Aorta (tissue), 5 donors: ENCODE measurements around the gene SYNGR4. TPM values are rescaled to one million over a fixed set of nuclear protein-coding genes. Genes with fewer than 3 reads are reported as not detected.

Experiments used
- ATAC-seq: fragments of 200-7000 bp; cut with Tn5 transposase; one replicate; pipeline ENCODE4 v1.9.1; 2022; ENCODE audit warnings: moderate library complexity; ENCODE audit not compliant: low FRiP score
- DNase-seq, 2 donors: peaks; one replicate each; pipeline ENCODE4 v3.0.0-alpha.2; 2020
- H3K27ac ChIP-seq, 2 donors: one replicate each; pipeline ENCODE4 v1.5.1; 2013; ENCODE audit warnings: low read length in 2 of 2, mild to moderate bottlenecking in 2 of 2, moderate library complexity in 2 of 2, control low read depth in 1 of 2, inconsistent platforms in 1 of 2, low read depth in 1 of 2
- H3K27me3 ChIP-seq, 2 donors: one replicate each; pipeline ENCODE4 v1.6.1; 2013; ENCODE audit warnings: control low read depth in 1 of 2, low read length in 1 of 2, mild to moderate bottlenecking in 1 of 2, moderate library complexity in 1 of 2; ENCODE audit not compliant: insufficient read depth in 2 of 2, control insufficient read depth in 1 of 2
- H3K36me3 ChIP-seq, 2 donors: one replicate each; pipeline ENCODE4 v1.6.1; 2013; ENCODE audit warnings: control low read depth in 1 of 2, low read length in 1 of 2, mild to moderate bottlenecking in 1 of 2; ENCODE audit not compliant: insufficient read depth in 2 of 2, control insufficient read depth in 1 of 2
- H3K4me1 ChIP-seq, 2 donors: one replicate each; pipeline ENCODE4 v1.6.1; 2013; ENCODE audit warnings: low read length in 2 of 2, control low read depth in 1 of 2, mild to moderate bottlenecking in 1 of 2, moderate library complexity in 1 of 2; ENCODE audit not compliant: insufficient read depth in 2 of 2, control insufficient read depth in 1 of 2
- H3K4me3 ChIP-seq, 2 donors: one replicate each; pipeline ENCODE4 v1.5.1; 2013; ENCODE audit warnings: low read length in 2 of 2, control low read depth in 1 of 2, mild to moderate bottlenecking in 1 of 2
- H3K9me3 ChIP-seq: one replicate; pipeline ENCODE4 v1.6.1; 2013; ENCODE audit warnings: mild to moderate bottlenecking, low read length; ENCODE audit not compliant: control insufficient read depth
- WGBS, 2 donors: extraction: QIAGEN DNeasy Blood & Tissue Kit; methylation state at CpG; one replicate each; pipeline ENCODE4 v1.1.7; 2013; 5-methylcytosine and 5-hydroxymethylcytosine counted together
- intact Hi-C, 2 donors: fragments of 100-400 bp; cut with DNase I; formaldehyde crosslinking; loops; one replicate each; pipeline versions ENCODE4 v1.14.2 to v1.15.0; 2022
- polyA plus RNA-seq, 2 donors: library from polyadenylated mRNA; stranded (reverse); fragments of 200-250 nt; gene quantifications; one replicate each; pipeline ENCODE4 v1.2.3, GENCODE V29; 2013
- total RNA-seq, 2 donors: library from RNA; stranded (reverse); fragmentation: NEBNext Ultra II Directional; extraction: Animal tissue kit (Norgen Biotek cat#: 25700); gene quantifications; one replicate each; pipeline ENCODE4 v1.2.1, GENCODE V29; 2021
- donor health status: healthy with polysubstance abuse.
- donor health status: Bipolar disorder and iron deficiency.
- donor health status: DM: no; HTN: no; CAD: no.
- donor health status: DM: no; HTN: no; CAD: no.
- donor health status: DM: yes; HTN: yes; CAD: no.

SYNGR4 gene
- total and polyA plus RNA-seq, 4 donors = not detected

- no peak for ATAC-seq
- intact Hi-C loops = no loop called here
- DNase-seq = peak in 1 of 2 donors; percentile 68
- H3K9me3 ChIP-seq = peaks cover 5% of the 10 kb centered on the region
- no peak overlapping the region for H3K4me3 ChIP-seq
- H3K4me1 ChIP-seq = no peaks in the 10 kb centered on the region
- no peak overlapping the region for H3K27ac ChIP-seq
- no peaks in the 10 kb centered on the region for H3K27me3 ChIP-seq
- WGBS, 2 donors = 48 to 51% methylated on average over 3 of the region's 3 CpGs
- no peaks in the 10 kb centered on the region for H3K36me3 ChIP-seq
These were observed 39.4 kb downstream of the SYNGR4 start for GRCh38 chr19:48403606-48404005.

- Histone ChIP-seq H3K9me3 (peaks cover 5% of the 10 kb centered on the region), H3K27ac (no peak overlapping the region), H3K4me1 (no peaks in the 10 kb centered on the region), H3K36me3 (no peaks in the 10 kb centered on the region), H3K4me3 (no peak overlapping the region), H3K27me3 (no peaks in the 10 kb centered on the region)
- 89 to 92% methylated on average over 27 of the region's 27 CpGs for WGBS, 2 donors
- no peak for DNase-seq
- intact Hi-C loops = no loop called here
- no peak for ATAC-seq
These were observed 41.0 kb downstream of the SYNGR4 start for GRCh38 chr19:48405010-48405659.

- Histone ChIP-seq H3K9me3 (peaks cover 5% of the 10 kb centered on the region), H3K4me3 (peak overlapping the region in 1 of 2 donors; percentile 24), H3K36me3 (no peaks in the 10 kb centered on the region), H3K4me1 (no peaks in the 10 kb centered on the region), H3K27me3 (no peaks in the 10 kb centered on the region), H3K27ac (no peak overlapping the region)
- intact Hi-C loops = no loop called here
- no peak for DNase-seq
- no peak for ATAC-seq
- WGBS, 2 donors = 81 to 83% methylated on average over 13 of the region's 13 CpGs
These were observed 41.7 kb downstream of the SYNGR4 start for GRCh38 chr19:48405850-48406249.

GRCh38 chr19:48413879-48414587, 49.9 kb downstream of the SYNGR4 start:
- H3K27ac ChIP-seq = no peak overlapping the region
- no peaks in the 10 kb centered on the region for H3K9me3 ChIP-seq
- no peaks in the 10 kb centered on the region for H3K4me1 ChIP-seq
- intact Hi-C loops = no loop called here
- no peaks in the 10 kb centered on the region for H3K36me3 ChIP-seq
- ATAC-seq (no peak), DNase-seq (no peak)
- H3K27me3 ChIP-seq = no peaks in the 10 kb centered on the region
- no peak overlapping the region for H3K4me3 ChIP-seq
- WGBS, 2 donors = 33% methylated on average over 24 of the region's 24 CpGs

GRCh38 chr19:48415395-48415794, 51.2 kb downstream of the SYNGR4 start:
- WGBS, 2 donors = 5% methylated on average over 11 to 14 of the region's 14 CpGs
- H3K27me3 ChIP-seq = no peaks in the 10 kb centered on the region
- no peaks in the 10 kb centered on the region for H3K4me1 ChIP-seq
- peak; percentile 91 to 93 for DNase-seq
- no peaks in the 10 kb centered on the region for H3K36me3 ChIP-seq
- H3K4me3 ChIP-seq = no peak overlapping the region
- H3K9me3 ChIP-seq = no peaks in the 10 kb centered on the region
- peak; percentile 83 for ATAC-seq
- intact Hi-C loops = no loop called here
- no peak overlapping the region for H3K27ac ChIP-seq

GRCh38 chr19:48415806-48416221, 51.6 kb downstream of the SYNGR4 start:
- DNase-seq (no peak), ATAC-seq (no peak)
- WGBS, 2 donors = 19 to 20% methylated on average over 29 to 30 of the region's 30 CpGs
- Histone ChIP-seq H3K4me1 (no peaks in the 10 kb centered on the region), H3K4me3 (no peak overlapping the region), H3K27ac (no peak overlapping the region), H3K36me3 (no peaks in the 10 kb centered on the region), H3K9me3 (no peaks in the 10 kb centered on the region), H3K27me3 (no peaks in the 10 kb centered on the region)
- intact Hi-C loops = no loop called here

GRCh38 chr19:48417421-48417820, 53.3 kb downstream of the SYNGR4 start:
- no peak overlapping the region for H3K4me3 ChIP-seq
- H3K36me3 ChIP-seq = no peaks in the 10 kb centered on the region
- no peak for DNase-seq
- no peaks in the 10 kb centered on the region for H3K4me1 ChIP-seq
- intact Hi-C loops = no loop called here
- no peaks in the 10 kb centered on the region for H3K9me3 ChIP-seq
- no peak overlapping the region for H3K27ac ChIP-seq
- no peak for ATAC-seq
- H3K27me3 ChIP-seq = no peaks in the 10 kb centered on the region
- WGBS, 2 donors = 64 to 67% methylated on average over 7 of the region's 7 CpGs

- no peak overlapping the region for H3K27ac ChIP-seq
- no peaks in the 10 kb centered on the region for H3K9me3 ChIP-seq
- ATAC-seq (no peak), DNase-seq (no peak)
- H3K36me3 ChIP-seq = no peaks in the 10 kb centered on the region
- WGBS, 2 donors = 84 to 86% methylated on average over 6 of the region's 6 CpGs
- no peaks in the 10 kb centered on the region for H3K27me3 ChIP-seq
- intact Hi-C loops = no loop called here
- no peak overlapping the region for H3K4me3 ChIP-seq
- H3K4me1 ChIP-seq = no peaks in the 10 kb centered on the region
These were observed 54.3 kb downstream of the SYNGR4 start for GRCh38 chr19:48418317-48419064.
